NCI-H1436 (cell line): ENCODE measurements around the gene ZNF184.
A peak's percentile ranks its signal among the peaks of the same experiment; 100 is the strongest.

Experiments used
- DNase-seq: peaks from one replicate; lab custom pipeline; 2025; lab: John Stamatoyannopoulos, UW

ZNF184 gene

DNA sequence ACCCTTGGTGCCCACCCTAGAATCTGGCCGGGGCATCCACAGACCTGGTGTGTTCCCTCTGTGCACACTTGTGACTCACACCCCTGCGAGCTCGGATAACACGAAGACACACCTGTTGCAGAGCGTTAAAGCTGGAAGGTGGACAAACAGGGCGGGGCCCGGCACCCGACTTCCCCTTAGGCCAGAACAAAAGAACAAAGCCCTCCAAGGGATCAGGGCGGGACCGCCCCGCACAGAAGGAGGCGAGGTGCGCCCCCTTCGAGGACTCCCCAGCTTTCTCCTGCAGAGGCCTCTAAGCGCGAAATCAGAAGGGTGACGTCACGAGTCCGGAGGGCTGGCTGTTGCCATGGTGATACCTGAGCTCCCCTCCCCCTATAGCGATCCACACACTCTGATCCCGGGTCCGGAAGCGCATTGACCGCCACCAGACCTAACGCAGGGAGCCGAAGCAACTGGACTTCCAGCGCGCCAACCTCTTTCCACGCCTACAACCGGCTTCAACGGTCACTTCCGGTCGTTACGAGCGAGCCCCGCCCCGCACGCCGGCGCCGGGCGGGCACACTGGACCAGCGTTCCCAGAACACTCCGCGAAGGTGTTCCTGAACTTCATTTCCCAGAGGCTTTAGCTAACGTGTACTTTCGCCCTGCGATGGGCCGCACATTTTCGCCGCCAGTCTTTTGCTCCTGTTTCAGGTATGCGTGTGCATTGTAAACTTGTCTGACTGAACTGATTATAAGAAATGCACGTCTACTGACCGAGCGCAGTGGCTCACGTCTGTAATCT, at the start of gene ZNF184:
Gene ZNF184 (minus strand): TSS at position 489 of the 784 bp plus-strand sequence. CDS start 811 bp downstream, outside the sequence.
- peak; percentile 92 for DNase-seq

DNA sequence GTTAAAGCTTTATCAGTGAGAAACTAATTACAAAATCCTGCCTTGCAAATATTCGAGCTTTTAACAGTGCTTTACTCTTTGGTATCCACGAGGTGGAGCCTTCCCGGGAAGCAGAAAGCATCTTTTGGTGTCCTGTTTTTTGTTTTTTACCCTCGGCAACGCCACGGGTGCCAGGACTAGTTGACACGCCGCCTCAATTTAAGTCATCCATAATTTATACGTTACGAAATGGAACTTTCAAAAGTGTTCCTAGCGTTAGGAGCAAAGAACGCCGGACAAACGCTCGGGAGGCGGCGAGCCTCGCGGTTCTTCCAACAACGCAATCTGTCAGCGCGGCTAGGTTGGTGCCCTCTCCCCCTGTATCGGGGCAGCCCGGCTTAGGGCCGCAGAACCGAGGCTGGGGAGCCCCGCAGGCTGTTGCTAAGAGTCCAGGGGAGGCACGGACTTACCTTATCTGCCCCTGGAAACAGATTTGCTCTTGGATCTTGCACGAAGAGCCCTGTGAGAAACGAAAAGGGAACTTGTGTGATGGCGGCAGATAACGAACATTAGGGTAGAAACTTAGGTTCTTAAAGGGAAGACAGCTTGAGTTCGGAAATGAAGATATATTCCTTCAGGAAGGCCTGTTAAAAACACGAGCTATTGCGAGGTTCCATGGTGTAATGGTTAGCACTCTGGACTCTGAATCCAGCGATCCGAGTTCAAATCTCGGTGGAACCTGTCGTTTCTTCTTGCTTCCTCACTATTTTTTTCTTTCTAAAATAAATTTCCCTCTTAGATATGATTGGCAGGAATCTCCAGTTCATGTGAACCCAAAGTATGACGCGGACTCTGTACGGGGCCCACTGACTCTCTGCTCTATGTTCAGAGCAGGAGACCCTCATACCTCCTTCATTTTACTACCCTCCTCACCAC, 46.2 kb upstream of the ZNF184 start:
- DNase-seq: peak; percentile 56

GRCh38 chr6:27517928-27518787, 45.3 kb upstream of the ZNF184 start:
- DNase-seq: no peak

- no peak for DNase-seq
These were observed 44.3 kb upstream of the ZNF184 start for GRCh38 chr6:27517238-27517637.

GRCh38 chr6:27514906-27515495, 42.1 kb upstream of the ZNF184 start:
- DNase-seq: no peak

GRCh38 chr6:27512525-27512924, 39.6 kb upstream of the ZNF184 start:
- no peak for DNase-seq

GRCh38 chr6:27507041-27507956, 34.4 kb upstream of the ZNF184 start:
- DNase-seq: no peak

DNA sequence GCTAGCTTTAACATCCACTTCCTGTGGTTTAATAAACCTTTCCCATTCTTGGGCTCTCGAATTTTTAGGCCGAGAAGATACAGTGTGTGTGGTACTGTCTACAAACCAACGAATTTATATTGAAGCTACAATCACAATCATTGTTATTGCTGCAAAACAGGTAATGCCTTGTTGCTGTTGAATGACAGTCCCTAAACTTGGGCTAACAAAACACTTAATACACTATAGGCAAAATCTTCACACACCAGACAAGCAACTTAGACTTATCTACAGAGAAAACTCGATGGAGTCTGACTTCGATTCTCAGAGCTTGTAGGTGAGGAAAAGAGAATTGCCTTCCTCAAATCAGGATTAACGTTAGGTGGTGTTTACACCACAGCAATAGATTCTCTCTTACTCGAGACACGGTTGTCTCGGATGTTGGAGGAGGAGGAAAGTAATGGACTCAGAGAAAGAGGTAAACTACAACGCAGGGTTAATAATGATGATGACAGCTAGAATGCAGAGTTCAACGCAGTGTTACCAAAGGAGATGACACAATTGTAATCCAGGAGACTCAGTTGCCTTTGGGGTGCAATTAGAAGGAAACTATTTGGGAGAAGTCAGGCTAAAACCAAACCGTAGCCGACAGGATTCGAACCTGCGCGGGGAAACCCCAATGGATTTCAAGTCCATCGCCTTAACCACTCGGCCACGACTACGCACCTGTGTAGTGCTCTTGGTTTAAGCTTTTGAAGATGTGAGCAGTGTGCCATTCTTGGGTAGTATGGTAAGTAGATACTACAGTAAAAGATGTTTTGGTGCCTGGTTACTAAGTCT, 32.5 kb upstream of the ZNF184 start:
- peak; percentile 35 for DNase-seq

GRCh38 chr6:27503436-27504030, 30.6 kb upstream of the ZNF184 start:
- DNase-seq: peak; percentile 40

DNA sequence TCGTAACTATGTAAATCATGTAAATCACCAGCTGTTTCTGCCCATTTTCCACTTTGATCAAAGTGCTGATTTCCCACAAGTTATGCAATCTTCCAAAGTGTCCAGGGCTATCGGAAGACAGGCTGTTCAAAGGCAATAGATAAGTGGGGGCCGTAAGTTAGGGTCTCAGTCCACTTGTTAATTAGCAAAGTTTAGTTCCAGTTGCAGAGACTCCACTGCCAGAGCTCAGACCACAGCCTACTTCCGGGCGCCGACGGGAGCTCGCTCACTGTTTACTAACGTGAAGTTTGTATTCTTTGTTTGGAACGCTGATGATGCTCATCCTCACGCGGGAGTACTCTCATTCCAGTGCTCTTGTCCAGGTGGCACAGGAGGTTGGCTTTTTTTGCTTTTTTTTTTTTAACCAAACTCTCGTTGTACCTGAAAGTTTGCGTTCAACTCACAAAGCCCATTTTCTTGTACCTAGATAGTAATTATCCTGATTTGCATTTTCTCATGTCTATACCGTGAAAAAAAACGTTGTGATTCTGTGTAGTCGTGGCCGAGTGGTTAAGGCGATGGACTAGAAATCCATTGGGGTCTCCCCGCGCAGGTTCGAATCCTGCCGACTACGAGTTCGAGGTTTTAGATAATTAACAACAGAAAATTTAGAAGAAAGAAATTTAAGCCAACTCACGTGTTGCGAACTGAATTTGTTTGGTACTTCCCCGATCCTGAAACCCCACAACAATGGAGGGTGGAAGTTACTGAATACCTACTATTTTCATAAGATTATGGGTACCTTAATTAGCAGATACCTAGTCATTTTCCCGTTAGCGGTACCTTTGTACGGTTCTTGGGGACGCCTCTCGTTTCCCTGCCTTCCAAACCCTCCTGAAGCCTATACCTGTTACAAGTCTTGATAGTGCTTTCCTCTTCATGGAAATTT, 29.9 kb upstream of the ZNF184 start:
- DNase-seq: peak; percentile 64

- DNase-seq: no peak
These were observed 28.3 kb upstream of the ZNF184 start for GRCh38 chr6:27501187-27501586.

DNA sequence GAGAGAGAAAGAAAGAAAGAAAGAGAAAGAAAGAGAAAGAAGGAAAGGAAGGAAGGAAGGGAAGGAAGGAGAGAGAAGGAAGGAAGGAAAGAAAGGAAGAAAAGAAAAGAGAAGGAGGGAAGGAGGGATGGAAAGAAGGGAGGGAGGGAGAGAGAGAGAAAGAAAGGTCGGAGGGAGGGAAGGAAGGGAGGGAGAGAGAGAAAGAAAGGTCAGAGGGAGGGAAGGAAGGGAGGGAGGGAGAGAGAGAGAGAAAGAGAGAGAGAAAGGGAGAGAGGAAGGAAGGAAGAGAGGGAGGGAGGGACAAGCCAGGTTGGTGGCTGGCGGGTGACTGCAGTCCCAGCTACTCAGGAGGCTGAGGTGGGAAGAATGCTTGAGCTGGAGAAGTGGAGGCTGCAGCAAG, 27.3 kb upstream of the ZNF184 start:
- DNase-seq: no peak

- DNase-seq: no peak
These were observed 22.7 kb upstream of the ZNF184 start for GRCh38 chr6:27495386-27496135.

DNA sequence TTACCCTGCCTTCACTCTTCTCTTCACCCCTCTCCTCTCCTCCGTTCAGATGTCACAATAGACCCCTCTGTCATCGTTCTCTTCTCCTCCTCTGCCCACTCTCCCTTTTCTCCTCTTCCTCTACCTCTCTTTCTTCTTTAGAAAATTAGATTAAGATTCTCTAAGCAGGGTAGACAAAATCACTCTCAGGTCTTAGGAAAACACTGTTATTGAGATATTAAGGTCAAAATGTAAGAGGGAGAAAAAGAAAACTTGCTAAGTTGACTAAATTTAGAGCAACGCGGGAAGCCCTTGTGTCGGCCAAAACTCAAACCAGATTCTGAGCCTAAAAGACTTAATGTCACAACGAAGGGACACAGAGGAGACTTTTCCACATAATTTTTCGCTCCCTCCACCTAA, 22.1 kb upstream of the ZNF184 start:
- DNase-seq: no peak

DNA sequence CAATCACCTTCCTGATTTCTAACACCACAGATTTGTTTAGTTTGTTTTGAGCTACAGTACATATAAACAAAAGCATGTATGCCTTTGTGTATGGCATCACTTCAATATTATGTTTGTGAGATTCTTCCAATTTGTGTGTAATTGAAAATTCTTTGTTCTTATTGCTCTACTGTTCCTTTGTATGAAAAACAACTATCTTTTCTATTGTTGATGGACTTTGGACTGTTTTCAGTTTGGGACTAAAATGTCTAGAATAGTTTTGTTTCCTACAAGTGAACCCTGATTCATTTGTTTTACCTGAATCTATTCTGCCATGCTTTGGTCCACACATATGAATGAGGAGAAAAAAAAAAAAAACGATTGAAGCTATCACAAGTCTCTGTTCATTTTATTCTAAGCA, 21.2 kb upstream of the ZNF184 start:
- DNase-seq: no peak

GRCh38 chr6:27492631-27493190, 19.8 kb upstream of the ZNF184 start:
- no peak for DNase-seq
